Right renal cortex interstitium (tissue), 3 donors: ENCODE results near the gene MDGA2. TPM values are rescaled to one million over a fixed set of nuclear protein-coding genes. Genes with fewer than 3 reads are reported as not detected.
"Not testable (repeated sequence)": the region's sequence is repeated elsewhere in the genome, so short reads cannot be mapped to it uniquely, and the experiment has no call there.

Experiments used
- DNase-seq, 3 donors: peaks; one replicate each; pipeline ENCODE4 v3.0.0-alpha.2; 2013; ENCODE audit warnings: low read depth in 3 of 3, low spot score in 2 of 3
- polyA plus RNA-seq, 3 donors: library from polyadenylated mRNA; unstranded; fragments of 120-200 nt; gene quantifications; one replicate each; pipeline ENCODE4 v1.2.1, GENCODE V29; 2013; ENCODE audit not compliant: insufficient read length in 3 of 3

The MDGA2 gene
- polyA plus RNA-seq, 3 donors, result 1.9 to 2.4 (median 2.1) TPM

- not testable (repeated sequence) for DNase-seq
These were observed 503.5 kb downstream of the MDGA2 start for GRCh38 chr14:47171896-47172295.

GRCh38 chr14:47167402-47167801, 508.0 kb downstream of the MDGA2 start:
- peak in 1 of 3 donors; percentile 23 for DNase-seq

GRCh38 chr14:47155395-47155794, 520.0 kb downstream of the MDGA2 start:
- DNase-seq, result no peak

GRCh38 chr14:47154276-47154797, 521.1 kb downstream of the MDGA2 start:
- no peak for DNase-seq

GRCh38 chr14:47153746-47154145, 521.7 kb downstream of the MDGA2 start:
- DNase-seq, result no peak

- DNase-seq, result no peak
These were observed 525.1 kb downstream of the MDGA2 start for GRCh38 chr14:47150267-47150666.

GRCh38 chr14:47149326-47149725, 526.1 kb downstream of the MDGA2 start:
- DNase-seq, result no peak

GRCh38 chr14:47148686-47149085, 526.7 kb downstream of the MDGA2 start:
- DNase-seq, result no peak

- no peak for DNase-seq
These were observed 554.8 kb downstream of the MDGA2 start for GRCh38 chr14:47120645-47121044.

- DNase-seq, result peak in 1 of 3 donors; percentile 1
These were observed 571.6 kb downstream of the MDGA2 start for GRCh38 chr14:47103771-47104170.

- no peak for DNase-seq
These were observed 572.9 kb downstream of the MDGA2 start for GRCh38 chr14:47102472-47102871.

- no peak for DNase-seq
These were observed 589.7 kb downstream of the MDGA2 start for GRCh38 chr14:47085678-47086077.

GRCh38 chr14:47065326-47065725, 610.1 kb downstream of the MDGA2 start:
- DNase-seq, result no peak

GRCh38 chr14:47060050-47060449, 615.4 kb downstream of the MDGA2 start:
- no peak for DNase-seq

- DNase-seq, result no peak
These were observed 618.0 kb downstream of the MDGA2 start for GRCh38 chr14:47057364-47057763.

- DNase-seq, result no peak
These were observed 630.6 kb downstream of the MDGA2 start for GRCh38 chr14:47044841-47045240.

GRCh38 chr14:47040550-47040949, 634.9 kb downstream of the MDGA2 start:
- peak in 2 of 3 donors; percentile 9 to 13 for DNase-seq

- DNase-seq, result no peak
These were observed 636.1 kb downstream of the MDGA2 start for GRCh38 chr14:47039336-47039735.

- no peak for DNase-seq
These were observed 652.7 kb downstream of the MDGA2 start for GRCh38 chr14:47022721-47023120.

- DNase-seq, result no peak
These were observed 654.9 kb downstream of the MDGA2 start for GRCh38 chr14:47020500-47020899.

GRCh38 chr14:47012533-47013280, 662.7 kb downstream of the MDGA2 start:
- DNase-seq, result no peak

GRCh38 chr14:47009615-47010014, 665.8 kb downstream of the MDGA2 start:
- DNase-seq, result no peak

- DNase-seq, result no peak
These were observed 666.7 kb downstream of the MDGA2 start for GRCh38 chr14:47008732-47009131.
